GM12874 (cell line): ENCODE results near the gene ATRIP.

Experiments
- CTCF ChIP-seq: IDR thresholded peaks from 2 replicates; pipeline ENCODE4 v1.5.1; 2011; ENCODE audit warnings: low read depth, mild to moderate bottlenecking, control low read depth, low read length, moderate library complexity; ENCODE audit not compliant: insufficient read depth

ATRIP gene

GRCh38 chr3:48428088-48428571, 18.4 kb upstream of the ATRIP start:
- TF ChIP-seq CTCF, result no peak

- no peak for TF ChIP-seq CTCF
These were observed 17.8 kb upstream of the ATRIP start for GRCh38 chr3:48428572-48429316.

GRCh38 chr3:48429317-48429959, 17.1 kb upstream of the ATRIP start:
- no peak for TF ChIP-seq CTCF

GRCh38 chr3:48429960-48430707, 16.4 kb upstream of the ATRIP start, which contains the start of gene PLXNB1:
Gene PLXNB1 (minus strand): TSS chr3:48430086. CDS start chr3:48424611, 5,475 bp downstream.
- TF ChIP-seq CTCF, result no peak

- no peak for TF ChIP-seq CTCF
These were observed 15.8 kb upstream of the ATRIP start for GRCh38 chr3:48430708-48431101.

- no peak for TF ChIP-seq CTCF
These were observed 15.1 kb upstream of the ATRIP start for GRCh38 chr3:48431224-48432029.
